Fibroblast of pulmonary artery (primary cell): ENCODE measurements around the gene LHX4.
"Not testable (repeated sequence)": the region's sequence is repeated elsewhere in the genome, so short reads cannot be mapped to it uniquely, and the experiment has no call there.

Source experiments
- DNase-seq: peaks from one replicate; pipeline ENCODE4 v3.0.0-alpha.2; 2010; ENCODE audit warnings: low read depth
- H3K4me3 ChIP-seq: replicated peaks from 2 replicates; pipeline ENCODE4 v1.5.1; 2011; ENCODE audit warnings: low read depth, mild to moderate bottlenecking, control low read depth, low read length, moderate library complexity
- TF ChIP-seq, protein P1 (sequence below): IDR thresholded peaks from 2 replicates; pipeline ENCODE4 v1.5.1; 2011; ENCODE audit warnings: mild to moderate bottlenecking, control low read depth, low read length, inconsistent platforms; ENCODE audit errors: missing control alignments

Gene LHX4

GRCh38 chr1:180196436-180197003 is 33.5 kb upstream of the LHX4 start:
- no peak overlapping the region for H3K4me3 ChIP-seq
- no peak for DNase-seq
- TF ChIP-seq, protein P1, sequence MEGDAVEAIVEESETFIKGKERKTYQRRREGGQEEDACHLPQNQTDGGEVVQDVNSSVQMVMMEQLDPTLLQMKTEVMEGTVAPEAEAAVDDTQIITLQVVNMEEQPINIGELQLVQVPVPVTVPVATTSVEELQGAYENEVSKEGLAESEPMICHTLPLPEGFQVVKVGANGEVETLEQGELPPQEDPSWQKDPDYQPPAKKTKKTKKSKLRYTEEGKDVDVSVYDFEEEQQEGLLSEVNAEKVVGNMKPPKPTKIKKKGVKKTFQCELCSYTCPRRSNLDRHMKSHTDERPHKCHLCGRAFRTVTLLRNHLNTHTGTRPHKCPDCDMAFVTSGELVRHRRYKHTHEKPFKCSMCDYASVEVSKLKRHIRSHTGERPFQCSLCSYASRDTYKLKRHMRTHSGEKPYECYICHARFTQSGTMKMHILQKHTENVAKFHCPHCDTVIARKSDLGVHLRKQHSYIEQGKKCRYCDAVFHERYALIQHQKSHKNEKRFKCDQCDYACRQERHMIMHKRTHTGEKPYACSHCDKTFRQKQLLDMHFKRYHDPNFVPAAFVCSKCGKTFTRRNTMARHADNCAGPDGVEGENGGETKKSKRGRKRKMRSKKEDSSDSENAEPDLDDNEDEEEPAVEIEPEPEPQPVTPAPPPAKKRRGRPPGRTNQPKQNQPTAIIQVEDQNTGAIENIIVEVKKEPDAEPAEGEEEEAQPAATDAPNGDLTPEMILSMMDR, result no peak

- no peak for DNase-seq
- TF ChIP-seq, protein P1, result no peak
- H3K4me3 ChIP-seq, result no peak overlapping the region
These were observed 32.8 kb upstream of the LHX4 start for GRCh38 chr1:180197231-180197630.

GRCh38 chr1:180198196-180198595 is 31.9 kb upstream of the LHX4 start:
- H3K4me3 ChIP-seq, result no peak overlapping the region
- TF ChIP-seq, protein P1, result no peak
- no peak for DNase-seq

DNA sequence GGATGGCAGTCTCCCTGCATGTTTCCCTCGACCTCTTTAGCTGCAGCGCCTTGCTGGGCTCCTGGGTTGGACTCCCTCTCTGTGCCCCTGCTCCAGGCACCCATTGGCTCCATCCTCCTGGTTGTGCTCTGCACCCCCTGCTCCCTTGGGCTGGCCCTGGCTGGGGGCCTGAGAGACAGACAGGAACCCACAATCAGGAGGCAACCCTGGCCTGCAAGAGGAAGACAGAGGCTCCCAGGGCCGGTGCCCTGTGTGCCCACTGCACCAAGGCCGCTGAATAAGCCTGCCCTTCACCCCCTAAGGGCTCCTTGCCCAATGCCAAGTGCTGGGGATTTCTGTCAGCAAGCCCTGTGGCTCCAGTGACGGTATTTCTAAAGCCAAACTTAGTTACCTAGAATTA is 31.5 kb upstream of the LHX4 start:
- no peak overlapping the region for H3K4me3 ChIP-seq
- TF ChIP-seq, protein P1, result no peak
- DNase-seq, result no peak

- DNase-seq, result no peak
- no peak overlapping the region for H3K4me3 ChIP-seq
These were observed 31.0 kb upstream of the LHX4 start for GRCh38 chr1:180199018-180199417.

GRCh38 chr1:180201451-180202200 is 28.4 kb upstream of the LHX4 start:
- TF ChIP-seq, protein P1, result no peak
- no peak for DNase-seq
- H3K4me3 ChIP-seq, result no peak overlapping the region

More at GRCh38 chr1:180199018-180199417, 31.0 kb upstream of the LHX4 start:
- TF ChIP-seq, protein P1, result no peak

DNA sequence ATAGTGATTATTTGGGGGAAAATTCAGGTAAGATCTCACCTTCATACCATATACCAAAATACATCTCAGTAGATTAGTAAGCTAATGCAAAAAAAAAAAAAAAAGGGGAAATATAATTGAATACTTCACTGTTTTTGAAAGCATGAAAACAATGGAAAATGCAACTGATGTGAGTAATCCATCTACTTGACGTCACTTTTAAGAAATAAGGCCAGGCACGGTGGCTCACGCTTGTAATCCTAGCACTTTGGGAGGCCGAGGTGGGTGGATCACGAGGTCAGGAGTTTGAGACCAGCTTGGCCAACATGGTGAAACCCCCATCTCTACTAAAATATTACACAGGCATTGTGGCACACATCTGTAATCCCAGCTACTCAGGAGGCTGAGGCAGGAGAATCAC is 27.5 kb upstream of the LHX4 start:
- peak; percentile 20 for DNase-seq

More for the DNA sequence above, 27.5 kb upstream of the LHX4 start:
- not testable (repeated sequence) for H3K4me3 ChIP-seq
